ENCODE data around the gene CNTNAP2.

DNA sequence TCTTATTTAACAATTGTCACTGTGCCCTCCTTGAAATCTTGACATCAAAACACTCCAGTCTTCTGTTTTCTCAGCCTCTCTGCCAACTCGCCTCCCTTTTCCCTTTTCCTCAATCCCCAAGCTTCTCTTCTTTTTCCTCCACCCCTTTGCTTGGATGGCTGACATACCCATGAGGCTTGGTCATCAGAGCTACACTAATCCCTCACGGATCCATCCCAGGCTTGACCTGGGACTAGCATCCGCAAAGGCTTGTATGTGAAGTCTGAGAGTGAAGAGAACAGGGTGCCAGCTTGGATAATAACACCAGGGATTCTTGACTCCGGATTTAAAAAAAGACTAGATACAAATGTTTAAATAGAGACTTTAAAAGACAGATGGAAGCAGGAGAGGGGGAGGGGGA, 2045.2 kb downstream of the CNTNAP2 start:
- no peak for TF ChIP-seq POLR2A (IDR thresholded peaks at IDR 0.05)
- TF ChIP-seq, protein P1, sequence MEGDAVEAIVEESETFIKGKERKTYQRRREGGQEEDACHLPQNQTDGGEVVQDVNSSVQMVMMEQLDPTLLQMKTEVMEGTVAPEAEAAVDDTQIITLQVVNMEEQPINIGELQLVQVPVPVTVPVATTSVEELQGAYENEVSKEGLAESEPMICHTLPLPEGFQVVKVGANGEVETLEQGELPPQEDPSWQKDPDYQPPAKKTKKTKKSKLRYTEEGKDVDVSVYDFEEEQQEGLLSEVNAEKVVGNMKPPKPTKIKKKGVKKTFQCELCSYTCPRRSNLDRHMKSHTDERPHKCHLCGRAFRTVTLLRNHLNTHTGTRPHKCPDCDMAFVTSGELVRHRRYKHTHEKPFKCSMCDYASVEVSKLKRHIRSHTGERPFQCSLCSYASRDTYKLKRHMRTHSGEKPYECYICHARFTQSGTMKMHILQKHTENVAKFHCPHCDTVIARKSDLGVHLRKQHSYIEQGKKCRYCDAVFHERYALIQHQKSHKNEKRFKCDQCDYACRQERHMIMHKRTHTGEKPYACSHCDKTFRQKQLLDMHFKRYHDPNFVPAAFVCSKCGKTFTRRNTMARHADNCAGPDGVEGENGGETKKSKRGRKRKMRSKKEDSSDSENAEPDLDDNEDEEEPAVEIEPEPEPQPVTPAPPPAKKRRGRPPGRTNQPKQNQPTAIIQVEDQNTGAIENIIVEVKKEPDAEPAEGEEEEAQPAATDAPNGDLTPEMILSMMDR (IDR thresholded peaks at IDR 0.05), result no peak
